Fibroblast of mammary gland (primary cell): ENCODE measurements around the gene ZBTB25.

ENCODE experiments used
- DNase-seq: peaks from one replicate; pipeline ENCODE4 v3.0.0-alpha.2; 2010; ENCODE audit warnings: low read depth
- H3K4me3 ChIP-seq: 2 replicates; pipeline ENCODE4 v1.5.1; 2011; ENCODE audit warnings: low read depth, mild to moderate bottlenecking, low read length, moderate library complexity; ENCODE audit not compliant: control insufficient read depth
- TF ChIP-seq, protein P1 (sequence below): conservative IDR thresholded peaks from 2 replicates; pipeline ENCODE4 v1.5.1; 2011; ENCODE audit warnings: low read depth, low read length, inconsistent platforms; ENCODE audit not compliant: control insufficient read depth, insufficient read depth

The ZBTB25 gene

DNA sequence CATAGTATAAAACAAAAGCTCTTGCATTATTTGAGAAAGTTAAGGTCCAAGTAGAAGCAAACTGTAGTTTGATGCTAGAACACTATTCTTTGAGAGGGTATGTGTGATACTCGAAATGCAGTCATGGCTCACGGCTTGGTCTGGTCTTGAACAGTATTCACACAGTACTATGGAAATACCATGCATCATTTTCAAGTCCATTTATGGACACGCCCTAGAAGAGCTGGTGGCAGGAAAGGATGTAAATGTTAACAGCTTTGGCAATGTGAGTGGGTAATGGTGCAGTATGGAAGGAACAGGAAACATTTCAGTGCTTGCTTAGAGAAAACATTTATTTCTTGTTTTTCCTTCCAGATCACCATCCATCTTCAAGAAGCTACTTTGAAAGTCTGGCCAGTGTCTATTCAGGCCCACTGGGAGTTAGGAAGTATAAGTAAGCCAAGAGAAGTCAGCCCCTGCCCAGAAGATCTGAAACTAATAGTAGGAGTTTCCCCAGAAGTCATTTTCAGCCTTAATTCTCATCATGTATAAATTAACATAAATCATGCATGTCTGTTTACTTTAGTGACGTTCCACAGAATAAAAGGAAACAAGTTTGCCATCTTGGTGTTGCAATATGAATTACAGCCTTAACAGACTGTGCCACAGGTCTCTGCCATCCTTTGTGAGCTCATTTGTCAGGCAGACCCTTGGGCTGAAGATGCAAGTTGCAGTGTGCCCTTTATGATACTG, 44.1 kb downstream of the ZBTB25 start:
- no peak for DNase-seq
- H3K4me3 ChIP-seq: no peak overlapping the region
- TF ChIP-seq, protein P1, sequence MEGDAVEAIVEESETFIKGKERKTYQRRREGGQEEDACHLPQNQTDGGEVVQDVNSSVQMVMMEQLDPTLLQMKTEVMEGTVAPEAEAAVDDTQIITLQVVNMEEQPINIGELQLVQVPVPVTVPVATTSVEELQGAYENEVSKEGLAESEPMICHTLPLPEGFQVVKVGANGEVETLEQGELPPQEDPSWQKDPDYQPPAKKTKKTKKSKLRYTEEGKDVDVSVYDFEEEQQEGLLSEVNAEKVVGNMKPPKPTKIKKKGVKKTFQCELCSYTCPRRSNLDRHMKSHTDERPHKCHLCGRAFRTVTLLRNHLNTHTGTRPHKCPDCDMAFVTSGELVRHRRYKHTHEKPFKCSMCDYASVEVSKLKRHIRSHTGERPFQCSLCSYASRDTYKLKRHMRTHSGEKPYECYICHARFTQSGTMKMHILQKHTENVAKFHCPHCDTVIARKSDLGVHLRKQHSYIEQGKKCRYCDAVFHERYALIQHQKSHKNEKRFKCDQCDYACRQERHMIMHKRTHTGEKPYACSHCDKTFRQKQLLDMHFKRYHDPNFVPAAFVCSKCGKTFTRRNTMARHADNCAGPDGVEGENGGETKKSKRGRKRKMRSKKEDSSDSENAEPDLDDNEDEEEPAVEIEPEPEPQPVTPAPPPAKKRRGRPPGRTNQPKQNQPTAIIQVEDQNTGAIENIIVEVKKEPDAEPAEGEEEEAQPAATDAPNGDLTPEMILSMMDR: no peak

DNA sequence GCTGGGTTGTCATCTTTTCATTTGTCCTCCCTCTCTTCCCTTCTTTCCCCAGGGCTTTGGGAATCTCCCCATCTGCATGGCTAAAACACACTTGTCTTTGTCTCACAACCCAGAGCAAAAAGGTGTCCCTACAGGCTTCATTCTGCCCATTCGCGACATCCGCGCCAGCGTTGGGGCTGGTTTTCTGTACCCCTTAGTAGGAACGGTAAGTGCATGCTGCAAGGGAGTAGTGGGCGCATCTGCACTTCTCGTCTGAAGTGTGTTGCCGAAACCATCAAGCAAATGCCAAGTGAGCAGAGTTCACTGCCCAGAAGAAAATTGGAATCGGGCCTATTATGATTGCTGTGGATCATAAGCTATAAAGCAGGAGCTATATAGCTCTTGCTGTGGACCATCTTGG, 49.0 kb downstream of the ZBTB25 start:
- DNase-seq: no peak
- TF ChIP-seq, protein P1: no peak
- no peak overlapping the region for H3K4me3 ChIP-seq

DNA sequence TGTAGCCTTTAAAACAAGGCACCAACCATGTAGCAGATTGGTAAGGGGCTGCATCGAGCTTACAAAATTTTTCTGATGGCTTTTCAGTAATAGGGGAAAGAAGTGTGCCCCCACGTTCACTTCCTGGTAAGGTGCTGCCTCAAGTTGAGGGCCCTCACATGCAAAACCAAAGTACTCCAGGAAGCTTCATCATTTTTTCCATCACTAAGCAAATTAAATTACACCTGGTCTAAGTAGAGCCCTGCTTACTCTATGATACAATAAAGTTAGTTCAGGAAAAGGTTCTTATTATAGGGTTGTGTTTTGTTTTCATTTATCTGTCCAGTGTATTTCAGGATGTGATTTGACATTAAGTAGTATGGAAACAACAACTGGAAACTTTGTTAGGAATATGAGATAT, 53.4 kb downstream of the ZBTB25 start:
- no peak for DNase-seq
- no peak overlapping the region for H3K4me3 ChIP-seq
- TF ChIP-seq, protein P1: no peak

DNA sequence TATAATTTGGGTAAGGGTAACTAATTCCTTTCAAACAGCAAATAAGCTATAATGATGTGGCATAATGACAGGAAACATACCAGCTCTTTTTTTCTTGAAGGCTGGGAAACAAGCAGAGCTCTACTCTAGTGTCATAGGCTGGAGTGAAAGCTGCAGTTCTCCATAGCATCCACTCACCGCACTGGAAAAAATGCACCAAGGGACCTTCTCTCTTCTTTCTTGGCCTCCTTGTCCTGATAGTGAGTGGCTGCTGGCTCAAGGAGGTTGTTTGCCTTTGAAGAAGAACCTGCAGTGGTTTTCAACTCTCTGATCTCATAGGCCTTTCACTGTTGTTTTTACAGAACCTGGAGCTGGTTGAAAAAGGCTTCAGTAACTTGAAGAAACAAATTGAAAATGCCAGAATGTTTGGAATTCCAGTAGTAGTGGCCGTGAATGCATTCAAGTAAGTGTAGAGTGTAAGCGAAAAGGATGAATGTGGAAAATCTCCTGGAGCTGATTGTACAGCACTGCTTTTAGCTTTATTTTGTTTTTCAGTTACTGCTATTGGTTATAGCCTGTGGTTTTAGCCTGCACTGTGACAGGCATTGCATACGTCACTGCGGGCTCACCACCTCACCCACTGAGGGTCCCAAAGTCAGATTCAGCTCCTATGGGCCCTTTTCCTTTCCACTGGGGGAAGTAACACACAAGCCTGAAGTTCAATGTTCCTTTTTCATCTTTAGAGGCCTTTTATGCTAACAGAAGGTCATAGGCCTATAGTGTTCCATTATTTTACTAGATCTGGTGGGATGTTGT, 55.6 kb downstream of the ZBTB25 start:
- no peak for DNase-seq
- TF ChIP-seq, protein P1: no peak
- H3K4me3 ChIP-seq: no peak overlapping the region

DNA sequence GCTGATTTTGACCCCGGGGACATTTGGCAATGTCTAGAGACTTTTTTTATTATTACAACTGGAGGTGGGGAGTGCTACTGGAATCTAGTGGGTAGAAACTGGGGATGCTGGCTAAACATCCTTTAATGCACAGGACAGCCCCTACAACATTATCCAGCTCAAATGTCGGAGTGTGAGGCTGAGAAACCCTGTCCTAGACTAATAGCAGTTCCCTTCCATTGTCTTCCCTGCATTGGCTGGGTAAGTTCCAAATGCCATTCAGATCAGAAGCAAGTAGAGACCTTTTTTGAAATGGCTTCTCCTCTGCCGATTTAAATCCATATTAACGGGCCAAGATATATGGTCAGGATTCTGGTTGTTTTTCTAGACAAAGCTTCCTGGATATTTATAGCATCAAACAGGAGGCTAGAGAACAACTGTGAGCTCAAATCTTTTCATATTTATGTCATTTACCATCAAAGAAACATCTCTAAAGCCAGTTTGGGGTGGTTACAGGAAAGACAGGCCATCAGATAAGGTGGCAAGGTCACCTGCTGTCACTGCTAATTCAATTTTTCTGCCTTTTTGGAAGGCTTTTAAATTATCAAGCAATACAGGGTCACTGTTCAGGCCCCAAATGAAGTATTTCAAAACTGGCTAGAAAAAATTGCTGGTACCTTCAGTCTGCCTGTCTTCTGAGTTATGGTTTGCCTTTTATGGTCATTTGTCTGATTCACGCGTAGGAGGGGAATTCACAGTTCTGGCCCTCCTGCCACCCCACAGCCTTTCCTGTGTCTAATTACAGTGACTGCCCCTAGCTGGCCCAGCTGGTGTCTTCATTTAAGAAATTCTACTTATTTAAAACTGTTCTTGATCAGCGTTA, 58.4 kb downstream of the ZBTB25 start:
- TF ChIP-seq, protein P1: no peak
- H3K4me3 ChIP-seq: no peak overlapping the region
- peak; percentile 72 for DNase-seq

DNA sequence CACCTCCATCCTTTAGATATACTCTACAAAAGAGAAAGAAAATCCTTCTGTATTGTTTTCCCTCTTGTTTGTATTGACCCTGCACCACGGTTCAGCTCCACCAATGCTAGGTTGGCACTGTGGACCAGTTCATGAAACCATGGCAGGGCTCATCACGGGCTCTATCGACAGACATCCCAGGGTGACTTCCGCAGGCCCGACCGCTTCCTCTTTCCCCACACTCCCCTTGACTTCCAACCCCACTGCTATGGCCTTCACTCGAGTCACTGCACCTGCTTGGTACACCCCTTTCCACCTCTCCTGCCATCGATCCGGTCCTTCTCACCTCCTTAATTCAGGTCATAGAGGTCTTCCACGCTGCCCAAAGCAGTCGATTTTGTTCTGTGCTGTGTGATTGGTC, 59.5 kb downstream of the ZBTB25 start:
- TF ChIP-seq, protein P1: no peak
- no peak overlapping the region for H3K4me3 ChIP-seq
- DNase-seq: no peak
